ENCODE results near the gene NAGS. TPM values are rescaled to one million over a fixed set of nuclear protein-coding genes. Genes with fewer than 3 reads are reported as not detected.

Gene NAGS
- total RNA-seq, result 1.6 TPM in 2 replicates

GRCh38 chr17:44004077-44004760 is at the start of gene NAGS:
NAGS (plus strand) TSS chr17:44004622; CDS start chr17:44004664, 42 bp downstream.

GRCh38 chr17:44014437-44015172 is 10.2 kb downstream of the NAGS start, which contains the start of gene TMEM101:
TMEM101 (minus strand) TSS chr17:44014963; CDS start chr17:44014952, 11 bp downstream.

Other genes starting within 250 kb of the NAGS start
- gene SOST, start 245.8 kb upstream of the NAGS start, total RNA-seq, result not detected in 2 replicates
- 19.4 and 23.5 TPM in 2 replicates for gene DUSP3, start 225.6 kb upstream of the NAGS start, total RNA-seq
- gene CFAP97D1, start 224.2 kb upstream of the NAGS start, total RNA-seq, result 0.20 TPM in 1 of 2 replicates, not detected in the other
- gene MPP3, start 171.5 kb upstream of the NAGS start, total RNA-seq, result 3.4 and 3.6 TPM in 2 replicates
- 0.50 TPM in 1 of 2 replicates, not detected in the other for gene CD300LG, start 157.4 kb upstream of the NAGS start, total RNA-seq
- 7.1 and 7.6 TPM in 2 replicates for gene MPP2, start 97.1 kb upstream of the NAGS start, total RNA-seq
- not detected in 2 replicates for gene PPY, start 62.1 kb upstream of the NAGS start, total RNA-seq
- gene PYY, start 50.7 kb upstream of the NAGS start, total RNA-seq, result not detected in 2 replicates
- 30.1 and 34.9 TPM in 2 replicates for gene TMEM101, start 10.3 kb downstream of the NAGS start, total RNA-seq
- gene LSM12, start 62.0 kb downstream of the NAGS start, total RNA-seq, result 34.0 and 34.5 TPM in 2 replicates
- gene G6PC3, start 66.1 kb downstream of the NAGS start, total RNA-seq, result 45.3 and 55.5 TPM in 2 replicates
- 29.0 and 53.2 TPM in 2 replicates for gene HDAC5, start 119.0 kb downstream of the NAGS start, total RNA-seq
- gene HROB, start 137.3 kb downstream of the NAGS start, total RNA-seq, result 0.50 and 0.98 TPM in 2 replicates
- gene ASB16, start 166.1 kb downstream of the NAGS start, total RNA-seq, result not detected in 2 replicates
- gene TMUB2, start 182.3 kb downstream of the NAGS start, total RNA-seq, result 15.9 and 16.7 TPM in 2 replicates
- 40.0 and 41.2 TPM in 2 replicates for gene ATXN7L3, start 195.3 kb downstream of the NAGS start, total RNA-seq
- 53.5 and 54.6 TPM in 2 replicates for gene UBTF, start 215.1 kb downstream of the NAGS start, total RNA-seq